K562 (cell line): ENCODE measurements around the gene KRT83. TPM values are rescaled to one million over a fixed set of nuclear protein-coding genes. Genes with fewer than 3 reads are reported as not detected.

Experiments used
- ATAC-seq: fragments of 200-7000 bp; cut with Tn5 transposase; 3 replicates; pipeline ENCODE4 v1.9.1; 2020; ENCODE audit warnings: moderate library complexity
- BruUV-seq: library from RNA; stranded (reverse); fragments of 400-500 nt; replicated peaks from 2 replicates; lab custom pipeline; 2021; lab: Mats Ljungman, UMichigan
- CTCF ChIA-PET: fragments of 300-600 bp; formaldehyde crosslinking; extraction: SDS; loops from one replicate; lab custom pipeline; 2021; ENCODE audit warnings: low intra/inter-chr PET ratio; lab: Yijun Ruan, JAX
- POLR2A ChIA-PET: fragments of 300-600, 350-650 bp; sonication (Branson Sonifier 250); formaldehyde crosslinking; extraction: SDS; loops from one replicate; lab custom pipeline; 2021; ENCODE audit warnings: antibody characterized with exemption, inconsistent platforms; lab: Yijun Ruan, JAX
- DNase-seq, 4 experiments: peaks; one replicate each; pipeline versions ENCODE4 v3.0.0 to v3.0.0-alpha.2; 2011 to 2018; ENCODE audit warnings: low spot score in 3 of 4, mixed read lengths in 3 of 4; ENCODE audit errors: extremely low read depth in 1 of 4
- FAIRE-seq: peaks from 2 replicates; lab custom pipeline; 2011; peaks lifted over from hg19 to GRCh38; lab: Jason Lieb, UNC
- H2AFZ ChIP-seq: 2 replicates; pipeline ENCODE4 v1.6.0; 2011; ENCODE audit warnings: low read depth, low read length, control low read depth, inconsistent platforms
- H3K27ac ChIP-seq: fragments of 200-600 bp; 3 replicates; pipeline ENCODE4 v1.8.0; 2011; ENCODE audit warnings: low read depth, mild to moderate bottlenecking, control low read depth, inconsistent platforms, low read length, moderate library complexity, mixed read lengths; ENCODE audit errors: extremely low read depth
- H3K27me3 ChIP-seq, 2 experiments: fragments of 300-600 bp in 1 of 2; 2 replicates in 1 of 2; 3 replicates in 1 of 2; pipeline versions ENCODE4 v1.6.0 to v1.8.0; 2011; ENCODE audit warnings: inconsistent platforms in 2 of 2, low read length in 2 of 2, mild to moderate bottlenecking in 1 of 2, mixed read lengths in 1 of 2, moderate library complexity in 1 of 2; ENCODE audit not compliant: control insufficient read depth in 2 of 2, insufficient read depth in 2 of 2
- H3K36me3 ChIP-seq: fragments of 300-600 bp; 3 replicates; pipeline ENCODE4 v1.8.0; 2011; ENCODE audit warnings: mild to moderate bottlenecking, low read length, inconsistent platforms; ENCODE audit not compliant: control insufficient read depth, insufficient read depth
- H3K4me1 ChIP-seq, 2 experiments: fragments of 200-600 bp in 1 of 2; replicated peaks in 1 of 2; 2 replicates in 1 of 2; 3 replicates in 1 of 2; pipeline versions ENCODE4 v1.5.1 to v1.8.0; 2011; ENCODE audit warnings: inconsistent platforms in 2 of 2, low read length in 2 of 2, mild to moderate bottlenecking in 1 of 2, mixed read lengths in 1 of 2, moderate library complexity in 1 of 2; ENCODE audit not compliant: control insufficient read depth in 2 of 2, insufficient read depth in 2 of 2
- H3K4me2 ChIP-seq: 2 replicates; pipeline ENCODE4 v1.6.1; 2011; ENCODE audit warnings: low read length, control low read depth, inconsistent platforms, mixed read lengths; ENCODE audit not compliant: insufficient read depth
- H3K4me3 ChIP-seq: fragments of 200-600 bp; sonication (generic), shearing (Covaris generic); 2 replicates; pipeline ENCODE4 v1.5.1; 2016; ENCODE audit warnings: control low read depth, inconsistent platforms
- H3K79me2 ChIP-seq: fragments of 200-600 bp; 3 replicates; pipeline ENCODE4 v1.8.0; 2011; ENCODE audit warnings: low read length, inconsistent platforms; ENCODE audit not compliant: control insufficient read depth, insufficient read depth
- H3K9ac ChIP-seq, 2 experiments: 2 replicates each; pipeline versions ENCODE4 v1.6.0 to v1.6.1; 2011; ENCODE audit warnings: low read depth in 2 of 2, low read length in 2 of 2, control low read depth in 1 of 2, inconsistent platforms in 1 of 2, mild to moderate bottlenecking in 1 of 2, mixed read lengths in 1 of 2; ENCODE audit not compliant: insufficient read depth in 1 of 2
- H3K9me1 ChIP-seq: one replicate; pipeline ENCODE4 v1.6.0; 2011; ENCODE audit warnings: inconsistent platforms, mild to moderate bottlenecking, low read length, moderate library complexity; ENCODE audit not compliant: control insufficient read depth, insufficient read depth
- H3K9me3 ChIP-seq: replicated peaks from 2 replicates; pipeline ENCODE4 v1.5.1; 2011; ENCODE audit warnings: low read depth, low read length, inconsistent platforms; ENCODE audit not compliant: control insufficient read depth, insufficient read depth
- H4K20me1 ChIP-seq: replicated peaks from 2 replicates; pipeline ENCODE4 v1.6.1; 2011; ENCODE audit warnings: low read length, inconsistent platforms, mixed read lengths; ENCODE audit not compliant: control insufficient read depth, insufficient read depth
- ATF1 ChIP-seq, 2 experiments: fragments of 450-650 bp in 1 of 2; IDR thresholded peaks; 2 replicates each; pipeline ENCODE4 v1.6.1; 2016; ENCODE audit warnings: missing compliant biosample characterization in 1 of 2, missing genetic modification characterization in 1 of 2
- MAZ ChIP-seq, 2 experiments: fragments of 450-650 bp in 1 of 2; sonication (generic) in 1 of 2; formaldehyde crosslinking; IDR thresholded peaks in 1 of 2; conservative IDR thresholded peaks in 1 of 2; 2 replicates each; pipeline versions ENCODE4 v1.4.0 to v1.5.0; 2020; ENCODE audit warnings: mild to moderate bottlenecking in 1 of 2, missing genetic modification reagents in 1 of 2
- NFE2L1 ChIP-seq: fragments of 450-650 bp; IDR thresholded peaks from 2 replicates; pipeline ENCODE4 v1.6.1; 2016; ENCODE audit warnings: missing genetic modification characterization, low read depth, mild to moderate bottlenecking, missing compliant biosample characterization, moderate library complexity, borderline replicate concordance
- RBM25 ChIP-seq: fragments of 200-400 bp; formaldehyde crosslinking; IDR thresholded peaks from 2 replicates; pipeline ENCODE4 v1.6.1; 2018; ENCODE audit warnings: low read length, low read depth, moderate library complexity; ENCODE audit not compliant: severe bottlenecking
- SLC30A9 ChIP-seq: fragments of 250-450 bp; sonication (Bioruptor Pico); IDR thresholded peaks from 2 replicates; pipeline ENCODE4 v1.8.0; 2022; ENCODE audit warnings: mild to moderate bottlenecking, moderate library complexity
- SP1 ChIP-seq: sonication (generic); formaldehyde crosslinking; IDR thresholded peaks from 2 replicates; pipeline ENCODE4 v1.8.1; 2022; ENCODE audit warnings: mild to moderate bottlenecking, missing genetic modification reagents
- SPI1 ChIP-seq: IDR thresholded peaks from 2 replicates; pipeline ENCODE4 v1.6.1; 2011; ENCODE audit warnings: low read depth, low read length, control low read depth, borderline replicate concordance
- ZNF584 ChIP-seq: fragments of 200-800 bp; sonication (Bioruptor generic); IDR thresholded peaks from 2 replicates; pipeline ENCODE4 v1.6.1; 2016; ENCODE audit warnings: low read depth, mild to moderate bottlenecking, missing genetic modification characterization, missing compliant biosample characterization
- WGBS: fragments of 100-300 bp; shearing (Covaris generic); methylation state at CpG from one replicate; pipeline ENCODE4 v1.1.6; 2016; ENCODE audit warnings: low coverage, mixed read lengths; ENCODE audit not compliant: insufficient coverage; ENCODE audit errors: missing lambda C conversion rate; 5-methylcytosine and 5-hydroxymethylcytosine counted together
- in situ Hi-C: fragments of 300-500 bp; cut with MboI; formaldehyde crosslinking; loops from 4 replicates; pipeline ENCODE4 v1.15.0; 2018; ENCODE audit warnings: inconsistent platforms, mixed read lengths
- intact Hi-C: fragments of 100-400 bp; cut with micrococcal nuclease; formaldehyde crosslinking; loops from 2 replicates; pipeline ENCODE4 v1.14.2; 2022
- polyA plus RNA-seq, 8 experiments: library from polyadenylated mRNA; depleted of rRNA in 4 of 8; stranded (reverse) in 5 of 8; unstranded in 3 of 8; fragments of >200 nt; fragmentation: Nextera tagmentation in 2 of 8; fragmentation: Illumina TruSeq in 1 of 8; extraction: Ambion mirVana in 2 of 8; extraction: Trizol in 1 of 8; gene quantifications; 2 replicates each; pipeline versions ENCODE4 v1.2.1 to v1.2.3, GENCODE V29; 2011 to 2014; ENCODE audit warnings: inconsistent platforms in 1 of 8, missing spikeins in 1 of 8
- total RNA-seq, 7 experiments: library from RNA; depleted of rRNA in 6 of 7; stranded (reverse); fragments of >200 nt in 6 of 7; fragmentation: Illumina TruSeq in 2 of 7; extraction: Trizol in 2 of 7; gene quantifications; 2 replicates each; pipeline versions ENCODE4 v1.2.1 to v1.2.3, GENCODE V29; 2011 to 2021; ENCODE audit warnings: low replicate concordance in 1 of 7
- TF ChIP-seq, protein P1 (sequence below): fragments of 450-650 bp; IDR thresholded peaks from one replicate; pipeline ENCODE4 v1.6.1; 2018; ENCODE audit warnings: mild to moderate bottlenecking, moderate library complexity; ENCODE audit not compliant: partially characterized antibody

Gene KRT83
- total and polyA plus RNA-seq, 9 of the 15 experiments (the other 6 are each of a cell fraction or from before 2014, with no cell fraction given), result not detected

DNA sequence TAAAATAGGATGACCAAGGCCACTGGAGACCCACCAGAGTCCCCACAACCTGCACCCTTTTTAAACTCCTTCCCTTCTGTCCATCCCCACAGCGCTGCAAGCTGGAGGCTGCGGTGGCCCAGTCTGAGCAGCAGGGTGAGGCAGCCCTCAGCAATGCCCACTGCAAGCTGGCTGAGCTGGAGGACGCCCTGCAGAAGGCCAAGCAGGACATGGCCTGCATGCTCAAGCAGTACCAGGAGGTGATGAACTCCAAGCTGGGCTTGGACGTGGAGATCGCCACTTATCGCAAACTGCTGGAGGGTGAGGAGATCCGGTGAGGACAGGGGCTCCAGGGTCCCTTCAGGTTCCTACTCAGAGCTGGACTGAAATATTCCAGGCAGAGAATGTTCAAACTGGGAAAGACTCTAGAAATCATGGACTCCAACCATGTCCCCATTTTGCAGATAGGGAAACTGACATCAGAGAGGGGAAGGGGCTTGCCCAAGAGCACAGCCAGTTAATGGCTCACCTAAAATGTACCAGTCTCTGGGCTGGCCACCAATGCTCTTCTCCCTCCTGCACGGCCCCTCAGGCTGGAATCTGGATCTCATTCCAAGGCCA lies 28.9 kb upstream of the KRT83 start:
- no TSS peak for BruUV-seq
- H3K9ac ChIP-seq, result no peak overlapping the region
- H3K36me3 ChIP-seq, result no peaks in the 10 kb centered on the region
- in situ Hi-C loops (no loop called here), intact Hi-C loops (no loop called here)
- no peak overlapping the region for H3K4me2 ChIP-seq
- peaks cover 3% of the 10 kb centered on the region for H3K9me1 ChIP-seq
- no peaks in the 10 kb centered on the region for H3K79me2 ChIP-seq
- H3K4me1 ChIP-seq, result no peaks in the 10 kb centered on the region
- H3K27ac ChIP-seq, result no peak overlapping the region
- DNase-seq, result no peak
- H2AFZ ChIP-seq, result no peak overlapping the region
- ChIA-PET POLR2A (no interaction called here), CTCF (no interaction called here)
- 2% methylated on average over 7 of the region's 8 CpGs for WGBS
- no peaks in the 10 kb centered on the region for H4K20me1 ChIP-seq
- ATAC-seq, result no peak
- TF ChIP-seq MAZ (CRISPR knock-in tag; conservative IDR thresholded peaks at IDR 0.05 in 1 of 2, IDR thresholded peaks at IDR 0.05 in 1 of 2) (no peak), RBM25 (peak; percentile 43), SP1 (CRISPR knock-in tag) (no peak), ZNF584 (CRISPR knock-in tag) (no peak), NFE2L1 (tag) (no peak), ATF1 (CRISPR knock-in tag; IDR thresholded peaks at IDR 0.05) (no peak), ATF1 (tag; IDR thresholded peaks at IDR 0.05) (no peak), SPI1 (no peak), SLC30A9 (CRISPR knock-in tag) (no peak)
- TF ChIP-seq, protein P1, sequence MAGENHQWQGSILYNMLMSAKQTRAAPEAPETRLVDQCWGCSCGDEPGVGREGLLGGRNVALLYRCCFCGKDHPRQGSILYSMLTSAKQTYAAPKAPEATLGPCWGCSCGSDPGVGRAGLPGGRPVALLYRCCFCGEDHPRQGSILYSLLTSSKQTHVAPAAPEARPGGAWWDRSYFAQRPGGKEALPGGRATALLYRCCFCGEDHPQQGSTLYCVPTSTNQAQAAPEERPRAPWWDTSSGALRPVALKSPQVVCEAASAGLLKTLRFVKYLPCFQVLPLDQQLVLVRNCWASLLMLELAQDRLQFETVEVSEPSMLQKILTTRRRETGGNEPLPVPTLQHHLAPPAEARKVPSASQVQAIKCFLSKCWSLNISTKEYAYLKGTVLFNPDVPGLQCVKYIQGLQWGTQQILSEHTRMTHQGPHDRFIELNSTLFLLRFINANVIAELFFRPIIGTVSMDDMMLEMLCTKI, result no peak
- H3K27me3 ChIP-seq, result peaks cover 12 to 45% of the 10 kb centered on the region in 2 experiments; a peak in 3 of 5 replicates
- H3K9me3 ChIP-seq, result no peaks in the 10 kb centered on the region
- H3K4me3 ChIP-seq, result no peak overlapping the region
- no peak for FAIRE-seq
